ENCODE data around the gene CMTR1. TPM values are rescaled to one million over a fixed set of nuclear protein-coding genes. Genes with fewer than 3 reads are reported as not detected.

The CMTR1 gene
- polyA plus RNA-seq, 3 donors: 13.0 to 17.6 (median 13.8) TPM

- no peak overlapping the region for H3K27ac ChIP-seq (ENCODE audit: low read depth, low read length)
- WGBS, 3 donors: 92 to 95% (median 94%) methylated on average over 5 of the region's 5 CpGs
Measured at GRCh38 chr6:37519461-37519860, 86.4 kb downstream of the CMTR1 start.

- WGBS, 3 donors: 47 to 69% (median 56%) methylated on average over 6 of the region's 6 CpGs
- H3K27ac ChIP-seq (ENCODE audit: low read depth, low read length): no peak overlapping the region
Measured at GRCh38 chr6:37520926-37521325, 87.9 kb downstream of the CMTR1 start.

- 58 to 68% (median 60%) methylated on average over 4 of the region's 4 CpGs for WGBS, 3 donors
- no peak overlapping the region for H3K27ac ChIP-seq (ENCODE audit: low read depth, low read length)
Measured at GRCh38 chr6:37521674-37522073, 88.7 kb downstream of the CMTR1 start.

GRCh38 chr6:37522836-37523235 is 89.8 kb downstream of the CMTR1 start:
- no peak overlapping the region for H3K27ac ChIP-seq (ENCODE audit: low read depth, low read length)
- 84 to 90% (median 88%) methylated on average over 3 of the region's 3 CpGs for WGBS, 3 donors

- 64 to 80% (median 76%) methylated on average over 7 of the region's 7 CpGs for WGBS, 3 donors
- no peak overlapping the region for H3K27ac ChIP-seq (ENCODE audit: low read depth, low read length)
Measured at GRCh38 chr6:37523412-37523811, 90.4 kb downstream of the CMTR1 start.

GRCh38 chr6:37524025-37524969 is 91.3 kb downstream of the CMTR1 start:
- 65 to 78% (median 77%) methylated on average over 18 to 19 of the region's 19 CpGs for WGBS, 3 donors
- H3K27ac ChIP-seq (ENCODE audit: low read depth, low read length): no peak overlapping the region

GRCh38 chr6:37524970-37525318 is 91.9 kb downstream of the CMTR1 start:
- H3K27ac ChIP-seq (ENCODE audit: low read depth, low read length): no peak overlapping the region
- WGBS, 3 donors: 76 to 87% (median 80%) methylated on average over 4 of the region's 4 CpGs

GRCh38 chr6:37525460-37526357 is 92.7 kb downstream of the CMTR1 start:
- no peak overlapping the region for H3K27ac ChIP-seq (ENCODE audit: low read depth, low read length)
- WGBS, 3 donors: 65 to 72% (median 70%) methylated on average over 12 of the region's 12 CpGs

GRCh38 chr6:37528541-37528940 is 95.5 kb downstream of the CMTR1 start:
- H3K27ac ChIP-seq (ENCODE audit: low read depth, low read length): no peak overlapping the region
- 44 to 52% (median 45%) methylated on average over 8 of the region's 8 CpGs for WGBS, 3 donors

- 28 to 40% (median 38%) methylated on average over 5 of the region's 5 CpGs for WGBS, 3 donors
- no peak overlapping the region for H3K27ac ChIP-seq (ENCODE audit: low read depth, low read length)
Measured at GRCh38 chr6:37530297-37530696, 97.3 kb downstream of the CMTR1 start.

- H3K27ac ChIP-seq (ENCODE audit: low read depth, low read length): no peak overlapping the region
- 68 to 78% (median 77%) methylated on average over 4 of the region's 4 CpGs for WGBS, 3 donors
Measured at GRCh38 chr6:37531026-37531425, 98.0 kb downstream of the CMTR1 start.

Other genes starting within 250 kb of the CMTR1 start
- 1 to 10 TPM; 4.6 to 6.2 (median 4.8) TPM for gene TBC1D22B, start 175.4 kb upstream of the CMTR1 start, polyA plus RNA-seq
- gene TMEM217, start 175.1 kb upstream of the CMTR1 start, polyA plus RNA-seq: 1 to 10 TPM in 1 of 3 donors, under 1 TPM in 2; 0.22 to 2.6 (median 0.90) TPM
- gene RNF8, start 79.2 kb upstream of the CMTR1 start, polyA plus RNA-seq: 10 to 100 TPM in 1 of 3 donors, 1 to 10 TPM in 2; 5.4 to 12.9 (median 8.9) TPM
- 10 to 100 TPM; 18.8 to 39.3 (median 22.4) TPM for gene CCDC167, start 66.7 kb downstream of the CMTR1 start, polyA plus RNA-seq

Measured in adipose tissue (tissue), 3 donors.